Retinal pigment epithelial cell (primary cell): ENCODE results near the gene PPP2R5B.

ENCODE experiments used
- DNase-seq: peaks from one replicate; pipeline ENCODE4 v3.0.0-alpha.2; 2010; ENCODE audit warnings: low read depth
- H3K4me3 ChIP-seq: 2 replicates; pipeline ENCODE4 v1.5.1; 2011; ENCODE audit warnings: mild to moderate bottlenecking, low read length, control low read depth, moderate library complexity
- TF ChIP-seq, protein P1 (sequence below): conservative IDR thresholded peaks from 2 replicates; pipeline ENCODE4 v1.5.1; 2011; ENCODE audit warnings: low read depth, low read length, control low read depth, inconsistent platforms

The PPP2R5B gene

DNA sequence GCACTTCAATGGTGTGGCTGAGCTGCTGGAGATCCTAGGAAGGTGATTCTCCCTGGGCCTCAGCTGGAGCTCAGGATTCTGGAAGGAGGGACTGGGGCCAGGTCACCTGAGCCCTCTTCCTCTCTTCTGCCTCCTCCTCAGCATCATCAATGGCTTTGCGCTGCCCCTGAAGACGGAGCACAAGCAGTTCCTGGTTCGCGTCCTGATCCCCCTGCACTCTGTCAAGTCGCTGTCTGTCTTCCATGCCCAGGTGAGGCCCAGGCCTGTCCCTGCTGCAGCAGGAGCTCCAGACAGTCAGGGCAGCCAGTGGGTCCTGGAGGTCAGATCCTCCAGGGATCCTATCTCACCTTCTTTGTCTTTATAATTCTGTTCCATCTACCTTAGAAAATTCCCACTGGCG, 5.9 kb downstream of the PPP2R5B start:
- TF ChIP-seq, protein P1, sequence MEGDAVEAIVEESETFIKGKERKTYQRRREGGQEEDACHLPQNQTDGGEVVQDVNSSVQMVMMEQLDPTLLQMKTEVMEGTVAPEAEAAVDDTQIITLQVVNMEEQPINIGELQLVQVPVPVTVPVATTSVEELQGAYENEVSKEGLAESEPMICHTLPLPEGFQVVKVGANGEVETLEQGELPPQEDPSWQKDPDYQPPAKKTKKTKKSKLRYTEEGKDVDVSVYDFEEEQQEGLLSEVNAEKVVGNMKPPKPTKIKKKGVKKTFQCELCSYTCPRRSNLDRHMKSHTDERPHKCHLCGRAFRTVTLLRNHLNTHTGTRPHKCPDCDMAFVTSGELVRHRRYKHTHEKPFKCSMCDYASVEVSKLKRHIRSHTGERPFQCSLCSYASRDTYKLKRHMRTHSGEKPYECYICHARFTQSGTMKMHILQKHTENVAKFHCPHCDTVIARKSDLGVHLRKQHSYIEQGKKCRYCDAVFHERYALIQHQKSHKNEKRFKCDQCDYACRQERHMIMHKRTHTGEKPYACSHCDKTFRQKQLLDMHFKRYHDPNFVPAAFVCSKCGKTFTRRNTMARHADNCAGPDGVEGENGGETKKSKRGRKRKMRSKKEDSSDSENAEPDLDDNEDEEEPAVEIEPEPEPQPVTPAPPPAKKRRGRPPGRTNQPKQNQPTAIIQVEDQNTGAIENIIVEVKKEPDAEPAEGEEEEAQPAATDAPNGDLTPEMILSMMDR: no peak
- H3K4me3 ChIP-seq: no peak overlapping the region
- no peak for DNase-seq

- TF ChIP-seq, protein P1: no peak
- H3K4me3 ChIP-seq: no peak overlapping the region
- no peak for DNase-seq
Measured at GRCh38 chr11:64931290-64931689, 6.8 kb downstream of the PPP2R5B start.

DNA sequence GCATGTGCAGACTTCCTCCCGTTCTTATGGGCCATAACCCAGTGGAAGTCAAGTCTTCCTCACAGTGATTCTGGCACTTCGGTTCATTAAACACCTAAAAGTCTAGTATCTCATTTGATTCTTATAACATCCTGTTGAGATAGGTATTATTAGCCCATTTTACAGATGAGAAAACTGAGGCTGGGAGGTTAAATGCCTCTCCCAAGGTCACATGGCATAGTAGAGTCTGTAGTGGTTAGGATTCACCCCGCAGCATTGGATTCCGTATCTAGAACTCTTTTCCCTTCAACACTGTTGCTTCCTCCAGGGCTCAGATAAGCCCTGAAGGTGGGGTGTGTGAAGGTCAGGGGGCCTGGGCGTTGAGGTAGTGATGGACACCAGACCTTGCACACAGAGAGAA, 7.8 kb downstream of the PPP2R5B start:
- H3K4me3 ChIP-seq: no peak overlapping the region
- TF ChIP-seq, protein P1: no peak
- DNase-seq: no peak

GRCh38 chr11:64933213-64933934, 8.9 kb downstream of the PPP2R5B start:
- no peak for DNase-seq
- TF ChIP-seq, protein P1: no peak
- no peak overlapping the region for H3K4me3 ChIP-seq

- no peak overlapping the region for H3K4me3 ChIP-seq
- no peak for DNase-seq
- TF ChIP-seq, protein P1: no peak
Measured at GRCh38 chr11:64933935-64934681, 9.6 kb downstream of the PPP2R5B start.

GRCh38 chr11:64934682-64935358, 10.3 kb downstream of the PPP2R5B start:
- H3K4me3 ChIP-seq: no peak overlapping the region
- no peak for DNase-seq
- TF ChIP-seq, protein P1: no peak
